ENCODE measurements around the gene WFDC2.
"Not testable (repeated sequence)": the region's sequence is repeated elsewhere in the genome, so short reads cannot be mapped to it uniquely, and the experiment has no call there.

The WFDC2 gene

DNA sequence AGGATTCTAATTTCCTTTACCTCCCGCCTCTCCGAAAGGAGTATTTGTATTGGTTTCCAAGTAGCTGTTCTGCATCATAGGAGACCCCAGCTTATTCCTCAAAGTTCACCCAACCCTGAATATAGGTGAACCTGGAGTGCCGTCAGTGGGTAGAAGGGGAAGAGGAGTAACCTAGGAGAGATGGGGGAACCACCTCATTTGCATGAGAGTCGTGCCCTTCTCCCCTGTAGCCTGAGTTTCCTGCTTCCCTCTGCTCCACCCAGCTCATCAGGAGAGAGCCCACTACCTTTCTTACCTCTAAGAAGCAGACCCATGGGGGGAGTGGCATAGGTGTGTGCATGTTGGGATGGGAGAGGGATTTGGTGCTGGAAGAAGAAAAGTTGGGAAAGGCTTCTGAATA is 17.3 kb upstream of the WFDC2 start:
- DNase-seq (ENCODE audit: low read depth, low spot score) = no peak

DNA sequence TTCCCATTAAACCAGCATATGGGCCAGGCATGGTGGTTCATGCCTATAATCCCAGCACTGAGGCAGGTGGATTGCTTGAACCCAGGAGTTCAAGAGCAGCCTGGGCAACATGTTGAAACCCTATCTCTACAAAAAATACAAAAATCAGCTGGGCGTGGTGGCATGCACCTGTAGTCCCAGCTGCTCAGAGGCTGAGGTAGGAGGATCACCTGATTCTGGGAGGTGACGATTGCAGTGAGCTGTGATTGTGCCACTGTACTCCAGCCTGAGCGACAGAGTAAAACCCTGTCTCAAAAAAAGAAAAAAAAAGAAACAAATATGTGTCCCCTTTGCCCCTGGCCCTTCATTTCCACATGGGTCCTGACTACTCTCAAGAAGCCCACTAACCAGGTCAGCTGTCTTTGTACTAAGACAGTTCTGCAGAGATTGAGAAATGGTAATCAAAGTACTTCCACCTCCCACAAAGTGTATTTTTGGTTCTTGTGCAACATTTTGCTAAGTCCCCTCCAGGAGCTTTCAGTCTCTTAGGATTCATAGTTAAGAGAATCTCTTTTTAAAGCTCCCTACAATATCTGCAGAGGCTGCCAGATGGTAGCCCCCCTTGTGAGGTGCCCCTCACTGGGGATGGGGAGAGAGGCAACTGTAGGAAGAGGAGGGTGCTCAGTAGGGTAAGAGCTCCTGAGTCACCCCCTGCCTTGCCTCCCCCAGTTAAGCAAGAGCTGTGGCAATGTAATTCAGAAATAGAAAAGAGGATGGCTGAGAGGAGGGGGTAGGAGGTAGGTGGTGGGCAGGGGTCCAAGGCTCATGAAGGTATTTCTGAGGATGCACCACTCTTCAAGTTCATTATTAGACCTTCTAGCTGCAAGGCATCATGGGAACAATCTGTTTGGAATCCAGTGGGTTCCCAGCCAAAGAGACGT is 16.5 kb upstream of the WFDC2 start:
- DNase-seq (ENCODE audit: low read depth, low spot score) = no peak

DNA sequence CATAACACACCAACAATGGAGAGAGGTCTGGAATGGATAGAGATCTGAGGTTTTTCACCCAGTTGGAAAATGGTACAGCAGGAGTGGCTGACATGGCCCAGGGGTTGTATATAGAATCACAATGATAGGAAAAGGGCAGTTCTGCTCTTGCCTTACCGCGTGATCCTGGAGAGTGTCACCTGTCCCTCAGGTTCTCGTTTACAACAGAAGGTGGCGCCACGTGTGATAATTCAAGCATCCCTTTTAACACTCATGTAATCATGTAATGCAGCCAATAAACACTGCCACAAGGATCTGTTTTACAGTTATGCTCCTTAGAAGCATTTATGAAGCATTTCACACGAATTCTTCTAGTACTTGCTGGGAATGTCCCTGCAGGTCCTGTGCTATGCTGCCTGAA is 12.9 kb upstream of the WFDC2 start:
- no peak for DNase-seq (ENCODE audit: low read depth, low spot score)

DNA sequence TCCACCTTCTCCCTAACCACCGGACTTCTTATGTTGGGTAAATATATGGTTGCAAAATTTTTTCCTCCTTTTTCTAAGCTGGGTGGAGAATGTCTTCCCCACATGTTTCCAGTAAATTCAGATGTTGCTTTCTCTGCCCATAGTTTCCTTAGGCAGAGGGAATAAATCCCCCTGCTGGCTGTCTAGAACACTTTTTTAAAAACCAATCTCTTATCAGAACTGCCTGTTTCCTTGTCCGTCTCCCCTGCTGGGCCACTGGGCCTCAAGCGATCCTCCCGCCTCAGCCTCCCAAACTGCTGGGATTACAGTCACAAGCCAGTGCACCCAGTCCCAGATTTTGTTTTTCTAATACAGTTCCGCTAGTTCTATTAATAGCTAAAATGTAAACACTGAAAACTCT is 9.9 kb upstream of the WFDC2 start:
- DNase-seq (ENCODE audit: low read depth, low spot score) = no peak

DNA sequence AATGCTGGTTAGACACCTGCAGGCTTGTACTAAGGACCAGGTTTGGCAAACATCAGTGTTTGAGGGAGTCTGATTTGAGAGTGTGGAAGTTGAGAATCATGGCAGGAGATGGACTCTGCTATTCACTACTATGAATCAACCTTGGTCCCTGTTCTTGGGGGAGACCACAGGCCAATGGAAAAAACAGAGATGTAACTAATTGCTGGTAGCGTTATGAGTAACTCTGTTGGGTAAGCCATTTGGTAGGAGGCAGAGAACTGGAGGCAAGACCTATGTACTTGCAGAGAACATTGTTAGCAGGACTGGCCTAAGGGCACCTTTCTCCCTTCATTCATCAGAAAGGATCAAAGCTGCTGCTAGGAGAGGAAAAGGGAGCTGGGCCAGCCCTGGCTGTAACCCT is 8.3 kb upstream of the WFDC2 start:
- no peak for DNase-seq (ENCODE audit: low read depth, low spot score)

DNA sequence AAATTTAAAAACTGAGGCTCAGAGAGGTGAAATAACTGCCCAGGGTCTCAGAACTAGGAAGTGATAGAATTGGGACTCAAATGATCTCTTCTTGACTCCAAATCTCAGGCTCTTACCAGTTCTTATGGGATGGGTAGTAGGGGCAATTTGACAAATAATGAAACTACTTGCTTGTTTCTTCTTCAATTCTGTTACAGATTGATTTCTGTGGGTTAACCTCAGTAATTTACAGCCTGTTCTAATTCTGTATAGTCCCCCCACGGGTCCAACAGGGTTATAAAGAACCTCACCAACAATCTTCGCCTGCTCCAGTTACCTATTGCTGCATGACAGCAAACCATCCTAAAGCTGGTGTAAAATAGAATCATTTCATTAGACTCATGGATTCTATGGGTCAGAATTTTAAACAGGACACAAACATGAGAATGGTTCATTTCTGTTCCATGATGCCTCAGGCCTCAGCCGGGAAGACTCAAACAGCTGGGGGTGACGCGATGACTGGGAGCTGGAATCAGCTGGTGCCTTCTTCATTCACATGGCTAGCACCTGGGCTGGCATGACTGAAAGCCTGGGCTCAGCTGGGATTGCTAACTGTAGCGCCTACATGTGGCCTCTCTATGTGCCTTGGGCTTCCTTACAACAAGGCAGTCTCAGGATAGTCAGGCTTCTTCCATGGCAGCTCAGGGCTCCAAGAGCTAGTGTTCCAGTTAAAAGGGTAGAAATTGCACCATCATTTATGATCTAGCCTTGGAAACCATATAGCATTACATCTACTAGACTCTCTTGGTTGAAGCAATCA is 6.6 kb upstream of the WFDC2 start:
- DNase-seq (ENCODE audit: low read depth, low spot score) = no peak

DNA sequence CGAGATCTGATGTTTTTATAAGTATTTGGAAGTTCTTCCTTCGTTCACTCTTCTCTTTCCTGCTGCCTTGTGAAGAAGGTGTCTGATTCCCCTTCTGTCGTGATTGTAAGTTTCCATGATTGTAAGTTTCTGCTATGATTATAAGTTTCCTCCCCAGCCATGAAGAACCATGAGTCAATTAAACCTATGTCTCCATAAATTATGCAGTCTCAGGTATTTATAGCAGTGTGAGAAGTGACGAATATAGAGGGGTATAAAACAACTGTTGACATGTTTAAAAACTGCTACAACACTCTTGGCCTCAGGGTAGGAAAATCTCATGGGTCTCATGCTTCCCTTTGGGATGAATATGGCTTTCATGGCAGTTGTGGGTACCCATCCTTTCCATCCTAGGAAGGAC is 5.8 kb upstream of the WFDC2 start:
- no peak for DNase-seq (ENCODE audit: low read depth, low spot score)

DNA sequence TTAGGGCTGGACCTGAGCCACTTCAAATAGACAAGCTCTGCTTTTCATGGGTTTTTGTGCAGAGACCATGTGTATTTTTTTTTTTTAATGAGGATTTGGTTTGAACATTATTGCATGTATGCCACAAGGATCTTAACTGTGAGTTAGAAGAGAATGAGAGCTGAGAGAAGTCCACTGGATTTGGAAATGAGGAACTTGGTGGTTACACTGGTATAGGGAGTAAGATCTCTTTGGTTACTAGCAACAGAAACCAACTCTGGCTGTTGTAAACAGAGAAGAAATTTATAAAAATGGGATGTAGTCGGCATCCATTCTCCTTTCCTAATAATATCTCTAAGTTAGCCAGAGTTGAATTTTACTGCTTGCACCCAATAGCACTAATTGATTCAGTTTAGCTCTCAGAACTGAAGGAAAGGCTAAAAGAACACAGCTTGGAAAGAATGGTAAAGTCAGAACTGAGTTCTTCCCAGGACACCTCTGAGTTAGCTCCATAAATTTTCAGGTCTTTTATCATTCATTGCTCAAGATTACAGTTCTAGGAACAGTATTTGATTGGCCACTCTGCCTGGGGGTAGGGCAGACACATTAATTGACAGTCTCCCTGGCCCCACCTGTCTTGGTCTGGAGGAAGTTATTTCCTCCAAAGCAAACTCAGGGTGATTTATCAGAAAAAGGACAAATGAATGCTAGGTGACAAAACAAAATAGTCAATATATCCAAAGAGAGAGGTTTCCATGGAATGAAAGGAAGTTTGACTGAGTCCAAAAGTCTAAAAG is 3.9 kb upstream of the WFDC2 start:
- no peak for DNase-seq (ENCODE audit: low read depth, low spot score)

DNA sequence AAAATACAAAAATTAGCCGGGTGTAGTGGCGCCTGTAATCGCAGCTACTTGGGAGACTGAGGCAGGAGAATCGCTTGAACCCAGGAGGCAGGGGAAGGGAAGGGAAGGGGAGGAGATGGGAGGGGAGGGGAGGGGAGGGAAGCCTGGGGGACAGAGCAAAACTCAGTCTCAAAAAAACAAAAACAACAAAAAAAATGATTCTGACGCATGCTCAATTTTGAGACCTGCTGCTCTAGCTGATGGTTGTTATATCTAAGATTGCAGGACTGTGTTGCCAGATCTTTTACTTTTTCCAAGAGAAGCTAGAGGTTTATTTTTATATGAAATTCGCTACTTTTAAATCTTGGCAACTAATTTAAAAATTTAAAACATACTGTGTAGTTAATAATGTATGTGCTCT is 2.4 kb upstream of the WFDC2 start:
- no peak for DNase-seq (ENCODE audit: low read depth, low spot score)

DNA sequence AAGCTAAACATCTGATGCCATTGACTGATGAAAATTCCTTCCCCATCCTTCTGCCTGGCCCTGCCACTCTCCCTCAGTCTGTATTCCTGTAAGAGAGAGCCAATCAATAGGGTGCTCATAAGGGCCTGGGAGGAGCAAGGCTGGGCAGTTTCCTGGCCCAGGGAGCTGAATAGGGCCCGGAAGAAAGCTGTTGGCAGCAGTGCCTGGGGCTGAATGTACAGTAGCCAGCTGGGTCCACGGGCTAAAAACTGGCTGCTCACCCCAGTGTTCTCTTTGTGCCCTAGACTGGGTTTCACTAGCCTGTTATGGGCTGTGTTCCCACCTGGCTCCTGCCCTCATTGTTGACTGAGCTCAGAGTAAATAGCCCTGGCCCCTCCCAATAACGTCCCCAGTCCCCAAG is 1.7 kb upstream of the WFDC2 start:
- no peak for DNase-seq (ENCODE audit: low read depth, low spot score)

DNA sequence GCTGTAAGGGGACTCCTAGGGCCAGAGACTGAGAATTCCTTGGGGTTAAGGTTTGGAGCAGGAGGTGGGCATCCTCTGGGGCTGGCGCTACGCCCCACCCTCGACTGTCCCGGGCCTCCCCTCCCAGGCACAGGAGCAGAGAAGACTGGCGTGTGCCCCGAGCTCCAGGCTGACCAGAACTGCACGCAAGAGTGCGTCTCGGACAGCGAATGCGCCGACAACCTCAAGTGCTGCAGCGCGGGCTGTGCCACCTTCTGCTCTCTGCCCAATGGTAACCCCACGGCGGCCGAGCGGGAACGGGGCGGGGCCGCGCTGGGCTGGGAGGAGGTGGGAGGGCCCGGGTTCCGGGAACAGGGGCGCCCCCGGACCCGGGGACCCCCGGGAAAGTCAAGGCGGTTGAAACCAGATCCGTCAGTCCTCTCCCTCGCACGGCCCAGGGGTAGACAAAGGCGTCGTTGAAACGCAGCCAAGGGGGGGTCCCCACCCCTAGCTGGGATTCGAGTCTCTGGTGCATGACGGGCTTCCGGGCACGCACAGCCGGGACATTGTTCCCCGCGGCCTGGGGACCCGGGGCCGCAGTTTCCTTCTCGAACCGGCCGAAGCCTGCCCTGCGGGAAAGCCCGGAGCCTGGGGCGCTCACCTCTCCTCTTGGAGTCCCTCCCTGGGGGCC is 844 bp downstream of the WFDC2 start:
- peak; percentile 42 for DNase-seq (ENCODE audit: low read depth, low spot score)

DNA sequence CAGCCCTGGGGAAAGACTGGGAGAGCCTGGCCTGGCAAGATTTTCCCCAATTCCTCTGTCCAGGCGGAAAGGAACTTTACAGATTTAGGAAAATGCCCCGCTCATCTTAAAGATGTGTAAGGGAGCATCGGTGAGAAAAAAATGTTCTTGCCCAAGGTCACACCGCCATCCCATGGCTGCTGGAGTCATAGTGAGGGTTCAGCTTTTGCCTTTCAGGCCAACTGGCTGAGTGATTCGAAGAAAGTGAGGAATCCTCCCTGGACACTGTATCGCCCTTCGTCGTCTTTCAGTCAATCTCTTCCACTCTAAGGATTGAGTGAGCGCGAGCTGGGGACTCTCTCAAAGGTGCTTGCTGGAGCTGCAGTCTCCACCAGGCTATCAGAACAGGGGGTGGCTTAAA is 1.4 kb downstream of the WFDC2 start:
- peak; percentile 20 for DNase-seq (ENCODE audit: low read depth, low spot score)

DNA sequence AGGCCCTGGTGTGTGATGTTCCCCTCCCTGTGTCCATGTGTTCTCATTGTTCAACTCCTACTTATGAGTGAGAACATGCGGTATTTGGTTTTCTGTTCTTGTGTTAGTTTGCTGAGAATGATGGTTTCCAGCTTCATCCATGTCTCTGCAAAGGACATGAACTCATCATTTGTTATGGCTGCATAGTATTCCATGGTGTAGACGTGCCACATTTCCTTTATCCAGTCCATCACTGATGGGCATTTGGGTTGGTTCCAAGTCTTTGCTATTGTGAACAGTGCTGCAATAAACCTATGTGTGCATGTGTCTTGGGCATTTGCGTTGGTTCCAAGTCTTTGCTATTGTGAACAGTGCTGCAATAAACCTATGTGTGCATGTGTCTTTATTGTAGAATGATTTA is 2.7 kb downstream of the WFDC2 start:
- not testable (repeated sequence) for DNase-seq (ENCODE audit: low read depth, low spot score)

DNA sequence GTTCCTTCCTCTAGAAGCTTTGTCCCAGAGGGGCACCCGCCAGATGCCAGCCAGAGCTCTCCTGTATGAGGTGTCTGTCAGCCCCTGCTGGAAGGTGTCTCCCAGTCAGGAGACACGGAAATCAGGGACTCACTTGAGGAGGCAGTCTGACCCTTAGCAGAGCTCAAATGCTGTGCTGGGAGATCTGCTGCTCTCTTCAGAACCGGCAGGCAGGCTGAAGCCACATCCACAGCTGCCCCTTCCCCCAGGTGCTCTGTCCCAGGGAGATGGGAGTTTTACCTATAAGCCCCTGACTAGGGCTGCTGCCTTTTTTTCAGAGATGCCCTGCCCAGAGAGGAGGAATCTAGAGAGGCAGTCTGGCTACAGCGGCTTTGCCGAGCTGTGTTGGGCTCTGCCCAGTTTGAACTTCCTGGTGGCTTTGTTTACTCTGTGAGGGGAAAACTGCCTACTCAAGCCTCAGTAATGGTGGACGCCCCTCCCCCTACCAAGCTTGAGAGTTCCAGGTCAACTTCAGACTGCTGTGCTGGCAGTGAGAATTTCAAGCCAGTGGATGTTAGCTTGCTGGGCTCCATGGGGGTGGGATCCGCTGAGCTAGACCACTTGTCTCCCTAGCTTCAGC is 8.1 kb downstream of the WFDC2 start:
- DNase-seq (ENCODE audit: low read depth, low spot score) = not testable (repeated sequence)

DNA sequence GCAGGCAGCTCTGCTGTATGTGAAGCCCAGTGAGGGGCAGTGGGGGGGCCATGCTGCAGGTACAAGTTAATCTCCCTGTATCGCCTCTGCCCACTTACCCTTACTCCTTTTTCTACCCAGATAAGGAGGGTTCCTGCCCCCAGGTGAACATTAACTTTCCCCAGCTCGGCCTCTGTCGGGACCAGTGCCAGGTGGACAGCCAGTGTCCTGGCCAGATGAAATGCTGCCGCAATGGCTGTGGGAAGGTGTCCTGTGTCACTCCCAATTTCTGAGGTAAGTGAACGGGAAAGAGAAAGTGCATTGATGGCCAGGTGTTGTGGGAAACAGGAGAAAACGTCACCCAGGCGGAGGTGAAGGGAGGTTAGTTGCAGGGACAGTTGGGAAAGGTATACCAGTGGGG is 10.3 kb downstream of the WFDC2 start:
- no peak for DNase-seq (ENCODE audit: low read depth, low spot score)

DNA sequence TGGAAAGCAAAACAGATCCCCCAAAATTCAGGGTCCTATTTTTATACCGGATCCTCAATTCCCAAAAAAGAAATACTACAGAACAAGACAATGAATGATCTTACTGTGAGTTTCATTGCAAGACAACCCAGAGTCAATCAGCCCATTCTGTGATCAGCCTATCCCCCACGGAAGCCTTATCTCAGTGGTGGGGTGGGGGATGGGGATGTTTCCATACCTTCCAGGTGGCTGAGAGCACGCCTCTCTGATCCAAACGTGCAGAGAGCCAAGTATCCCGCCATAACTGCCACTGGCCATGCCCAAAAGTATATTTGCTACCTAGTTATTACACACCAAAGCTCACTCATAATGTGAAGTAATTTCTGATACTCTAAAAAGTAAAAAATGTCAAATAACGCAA is 15.1 kb downstream of the WFDC2 start:
- no peak for DNase-seq (ENCODE audit: low read depth, low spot score)

DNA sequence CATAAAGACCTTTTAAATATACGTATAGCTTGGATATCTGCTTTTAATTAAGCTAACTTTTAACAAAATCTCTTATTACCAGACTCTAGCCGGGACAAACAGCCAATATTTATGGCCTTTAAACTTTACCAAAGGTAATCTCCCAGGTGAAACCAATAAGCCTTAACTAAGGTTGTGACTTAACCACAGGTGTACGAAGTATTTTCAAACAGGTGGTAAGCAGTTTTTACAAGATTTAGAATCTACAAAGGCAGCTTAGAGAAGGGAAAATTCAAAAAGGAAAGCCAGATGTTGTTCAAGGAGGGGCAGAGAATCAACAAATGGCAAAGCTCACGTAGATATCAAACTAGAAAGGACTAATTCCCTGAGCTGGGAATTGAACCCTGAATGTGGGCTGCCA is 15.8 kb downstream of the WFDC2 start:
- DNase-seq (ENCODE audit: low read depth, low spot score) = no peak

DNA sequence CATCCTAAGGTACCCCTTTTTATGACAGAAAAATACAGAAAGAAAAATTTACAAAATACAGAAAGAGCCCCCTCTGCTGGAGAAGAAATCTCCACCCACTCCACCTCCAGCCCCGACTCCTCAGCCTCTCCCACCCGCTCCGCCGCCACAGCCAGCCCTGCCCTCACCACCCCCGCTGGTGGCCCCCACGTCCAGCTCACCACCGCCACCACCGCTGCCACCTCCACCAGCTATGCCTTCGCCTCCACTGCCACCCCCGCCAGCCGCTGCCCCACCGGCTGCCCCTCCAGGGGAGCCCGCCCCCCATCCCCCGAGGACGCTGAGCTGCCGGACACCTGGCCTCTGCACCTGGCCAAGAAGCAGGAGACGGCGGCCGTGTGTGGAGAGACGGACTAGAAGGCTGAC is 17.7 kb downstream of the WFDC2 start:
- no peak for DNase-seq (ENCODE audit: low read depth, low spot score)

DNA sequence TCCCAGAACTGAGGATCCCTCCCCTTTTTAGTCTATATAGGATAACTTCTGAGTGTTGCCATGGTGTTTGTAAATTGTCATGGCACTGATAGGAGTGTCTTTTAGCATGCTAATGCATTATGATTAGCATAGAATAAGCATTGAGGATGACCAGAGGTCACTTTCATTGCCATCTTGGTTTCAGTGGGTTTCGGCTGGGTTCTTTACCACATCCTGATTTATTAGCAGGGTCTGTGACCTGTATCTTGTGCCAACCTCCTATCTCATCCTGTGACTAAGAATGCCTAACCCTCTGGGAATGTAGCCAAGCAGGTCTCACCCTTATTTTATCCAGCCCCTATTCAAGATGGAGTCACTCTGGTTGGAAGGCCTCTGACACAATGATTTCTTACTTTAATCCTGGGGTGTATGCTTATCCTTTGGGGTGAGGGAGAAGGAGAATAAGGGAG is 19.6 kb downstream of the WFDC2 start:
- peak; percentile 4 for DNase-seq (ENCODE audit: low read depth, low spot score)

DNA sequence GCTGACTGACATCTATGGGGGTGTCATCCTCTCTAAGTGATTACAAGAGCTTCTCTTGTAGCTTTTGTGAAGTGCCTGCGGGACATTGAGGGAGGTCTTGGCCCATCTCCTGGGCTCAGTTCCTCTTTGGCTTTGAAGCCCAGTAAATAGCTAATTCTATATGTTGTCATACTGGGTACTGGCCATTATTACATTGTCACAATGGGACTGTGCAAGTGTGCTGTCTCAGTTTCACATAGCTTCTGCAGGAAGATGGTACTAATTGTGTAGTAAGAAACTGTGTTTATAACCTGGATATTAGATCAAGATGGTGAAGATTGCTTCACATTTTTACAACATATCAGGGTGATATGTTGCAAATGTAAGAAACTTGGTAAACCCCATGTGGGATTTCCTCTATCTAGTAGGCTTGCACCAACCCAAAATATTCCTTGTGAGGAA is 26.0 kb downstream of the WFDC2 start:
- DNase-seq (ENCODE audit: low read depth, low spot score) = no peak

DNA sequence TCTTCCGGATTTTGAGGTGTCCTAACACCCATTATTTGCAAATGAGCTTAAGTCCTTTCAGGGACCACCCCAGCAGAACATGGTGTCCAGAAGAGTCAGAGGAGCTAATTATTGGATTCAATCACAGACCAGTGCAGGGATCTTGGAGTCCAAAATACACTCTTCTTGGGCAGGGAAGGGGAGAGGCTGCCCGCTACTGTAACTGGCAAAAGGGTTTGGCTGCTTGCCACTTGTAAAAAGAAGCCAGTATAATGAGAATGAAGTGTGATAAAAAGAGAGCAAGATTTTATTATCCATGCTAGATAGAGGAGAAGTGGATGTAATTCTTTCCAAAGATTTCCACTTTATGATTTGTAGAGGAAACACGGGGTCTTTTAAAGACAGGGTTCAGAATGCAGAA is 26.6 kb downstream of the WFDC2 start:
- DNase-seq (ENCODE audit: low read depth, low spot score) = no peak

All from astrocyte of the hippocampus (primary cell).